AG08396 (cell line): Measurements from ENCODE around the gene LPCAT1.
A peak's percentile ranks its signal among the peaks of the same experiment; 100 is the strongest.
"Not testable (repeated sequence)": the region's sequence is repeated elsewhere in the genome, so short reads cannot be mapped to it uniquely, and the experiment has no call there.

Source experiments
- DNase-seq: peaks from one replicate; pipeline ENCODE4 v3.0.0; 2012; ENCODE audit warnings: low spot score, mixed read lengths

LPCAT1 gene

GRCh38 chr5:1509346-1510085, 14.2 kb downstream of the LPCAT1 start:
- DNase-seq: no peak

GRCh38 chr5:1508659-1509290, 15.0 kb downstream of the LPCAT1 start:
- no peak for DNase-seq

GRCh38 chr5:1507961-1508658, 15.7 kb downstream of the LPCAT1 start:
- DNase-seq: no peak

GRCh38 chr5:1507457-1507856, 16.3 kb downstream of the LPCAT1 start:
- DNase-seq: no peak

- no peak for DNase-seq
These were observed 16.8 kb downstream of the LPCAT1 start for GRCh38 chr5:1507014-1507375.

GRCh38 chr5:1506242-1507013, 17.3 kb downstream of the LPCAT1 start:
- DNase-seq: no peak

- no peak for DNase-seq
These were observed 18.1 kb downstream of the LPCAT1 start for GRCh38 chr5:1505506-1506241.

- not testable (repeated sequence) for DNase-seq
These were observed 18.7 kb downstream of the LPCAT1 start for GRCh38 chr5:1505089-1505488.

- no peak for DNase-seq
These were observed 19.1 kb downstream of the LPCAT1 start for GRCh38 chr5:1504617-1505016.

- DNase-seq: no peak
These were observed 19.6 kb downstream of the LPCAT1 start for GRCh38 chr5:1504069-1504595.

- no peak for DNase-seq
These were observed 20.3 kb downstream of the LPCAT1 start for GRCh38 chr5:1503241-1504068.

GRCh38 chr5:1502737-1503120, 21.0 kb downstream of the LPCAT1 start:
- no peak for DNase-seq

- DNase-seq: no peak
These were observed 21.6 kb downstream of the LPCAT1 start for GRCh38 chr5:1502046-1502736.

- no peak for DNase-seq
These were observed 22.3 kb downstream of the LPCAT1 start for GRCh38 chr5:1501372-1502045.

GRCh38 chr5:1500411-1501091, 23.2 kb downstream of the LPCAT1 start:
- DNase-seq: peak; percentile 46

GRCh38 chr5:1499851-1500250, 23.9 kb downstream of the LPCAT1 start:
- DNase-seq: no peak

- no peak for DNase-seq
These were observed 24.9 kb downstream of the LPCAT1 start for GRCh38 chr5:1498623-1499416.
